Activated CD8-positive, alpha-beta T cell treated with anti-CD3 and anti-CD28 coated beads for 36 hours (primary cell): ENCODE data around the gene YLPM1. TPM values are rescaled to one million over a fixed set of nuclear protein-coding genes. Genes with fewer than 3 reads are reported as not detected.

ENCODE experiments used
- ATAC-seq: fragments of 200-7000 bp; cut with Tn5 transposase; one replicate; pipeline ENCODE4 v1.10.0; 2021; ENCODE audit warnings: mild to moderate bottlenecking, moderate library complexity
- CTCF ChIA-PET: fragments of 350-600 bp; sonication (Branson Sonifier 250); formaldehyde crosslinking; loops from one replicate; lab custom pipeline; 2021; ENCODE audit warnings: antibody characterized with exemption; lab: Charles Lee
- POLR2A ChIA-PET: fragments of 350-600 bp; sonication (Branson Sonifier 250); formaldehyde crosslinking; loops from one replicate; lab custom pipeline; 2021; ENCODE audit warnings: antibody characterized with exemption; lab: Charles Lee
- DNase-seq: peaks from one replicate; pipeline ENCODE4 v3.0.0-alpha.2; 2020
- H3K27ac Mint-ChIP-seq: one replicate; pipeline ENCODE4 v1.8.0; 2021; ENCODE audit warnings: mild to moderate bottlenecking, mixed read lengths
- H3K27me3 Mint-ChIP-seq: one replicate; pipeline ENCODE4 v1.8.0; 2021; ENCODE audit warnings: mixed read lengths
- H3K36me3 Mint-ChIP-seq: one replicate; pipeline ENCODE4 v1.8.0; 2021; ENCODE audit warnings: low read depth, mixed read lengths
- H3K4me1 Mint-ChIP-seq: one replicate; pipeline ENCODE4 v1.8.0; 2021; ENCODE audit warnings: low read depth, mixed read lengths
- H3K4me3 Mint-ChIP-seq: one replicate; pipeline ENCODE4 v1.8.0; 2021; ENCODE audit warnings: mild to moderate bottlenecking, moderate library complexity, mixed read lengths
- H3K9me3 Mint-ChIP-seq: one replicate; pipeline ENCODE4 v1.8.0; 2021; ENCODE audit warnings: mixed read lengths
- CTCF ChIP-seq: fragments of 200-600 bp; IDR thresholded peaks from one replicate; pipeline ENCODE4 v1.8.0; 2022; ENCODE audit warnings: antibody characterized with exemption, mild to moderate bottlenecking
- intact Hi-C: fragments of 100-400 bp; cut with micrococcal nuclease; formaldehyde crosslinking; loops from one replicate; pipeline ENCODE4 v1.10.0; 2022
- total RNA-seq, 2 experiments: library from RNA; stranded (reverse); gene quantifications; one replicate each; pipeline ENCODE4 v1.2.3, GENCODE V29; 2021

Gene YLPM1
- total RNA-seq, 2 experiments from 2014 or later, result 43.6 to 49.0 TPM

GRCh38 chr14:74875204-74875603 lies 112.1 kb downstream of the YLPM1 start:
- intact Hi-C loops, result no loop called here
- no peaks in the 10 kb centered on the region for H3K27me3 Mint-ChIP-seq
- TF ChIP-seq CTCF, result no peak
- no peaks in the 10 kb centered on the region for H3K9me3 Mint-ChIP-seq
- ATAC-seq (no peak), DNase-seq (no peak)
- H3K4me1 Mint-ChIP-seq, result peaks cover 26% of the 10 kb centered on the region
- ChIA-PET POLR2A (interaction anchor here (0.6 to 1.8 kb wide), 4 partner anchors 8 to 14 kb away, joined by 3 to 7 read pairs (median 4); no protein-coding TSS in a partner anchor), CTCF (interaction anchor here (1.6 to 16.8 kb wide), 3 partner anchors 8 to 31 kb away, joined by 8 to 334 read pairs (median 56); no protein-coding TSS in a partner anchor)
- no peaks in the 10 kb centered on the region for H3K36me3 Mint-ChIP-seq
- H3K4me3 Mint-ChIP-seq, result peak overlapping the region; percentile 46
- H3K27ac Mint-ChIP-seq, result peak overlapping the region; percentile 59

- intact Hi-C loops, result no loop called here
- peak; percentile 43 for DNase-seq
- ChIA-PET POLR2A (interaction anchor here (0.8 to 1.8 kb wide), 7 partner anchors 8 to 257 kb away, joined by 3 to 7 read pairs (median 4); no protein-coding TSS in a partner anchor), CTCF (interaction anchor here (0.9 to 16.8 kb wide), 5 partner anchors 9 to 70 kb away, joined by 3 to 334 read pairs (median 8); no protein-coding TSS in a partner anchor)
- Mint-ChIP-seq H3K36me3 (no peaks in the 10 kb centered on the region), H3K27ac (peak within 1 kb of the TSS; percentile 59), H3K27me3 (no peaks in the 10 kb centered on the region), H3K4me3 (peak within 1 kb of the TSS; percentile 46), H3K9me3 (no peaks in the 10 kb centered on the region), H3K4me1 (peaks cover 33% of the 10 kb centered on the region)
- peak; percentile 71 for ATAC-seq
- TF ChIP-seq CTCF, result no peak
These were observed 113.1 kb downstream of the YLPM1 start, which contains the start of gene PROX2 for GRCh38 chr14:74875941-74876913. Gene PROX2 (minus strand): TSS chr14:74876145. CDS start chr14:74863834, 12,311 bp downstream.

GRCh38 chr14:74879427-74880182 lies 116.5 kb downstream of the YLPM1 start:
- H3K27ac Mint-ChIP-seq, result peak overlapping the region; percentile 35
- H3K27me3 Mint-ChIP-seq, result no peaks in the 10 kb centered on the region
- ChIA-PET POLR2A (interaction anchor here (1.1 to 4.6 kb wide), 3 partner anchors 8 to 20 kb away, joined by 3 to 24 read pairs (median 23); no protein-coding TSS in a partner anchor), CTCF (interaction anchor here (1.0 to 16.8 kb wide), 6 partner anchors 9 to 66 kb away, joined by 3 to 334 read pairs (median 8); no protein-coding TSS in a partner anchor)
- DNase-seq (no peak), ATAC-seq (no peak)
- H3K4me1 Mint-ChIP-seq, result peaks cover 52% of the 10 kb centered on the region
- intact Hi-C loops, result no loop called here
- TF ChIP-seq CTCF, result no peak
- no peak overlapping the region for H3K4me3 Mint-ChIP-seq
- H3K9me3 Mint-ChIP-seq, result no peaks in the 10 kb centered on the region
- peaks cover 19% of the 10 kb centered on the region for H3K36me3 Mint-ChIP-seq

GRCh38 chr14:74881431-74882102 lies 118.5 kb downstream of the YLPM1 start, which contains the start of gene DLST:
Gene DLST (plus strand): TSS chr14:74881916. CDS start chr14:74881954, 38 bp downstream.
- H3K27ac Mint-ChIP-seq, result peak within 1 kb of the TSS; percentile 91
- CTCF ChIA-PET, result interaction anchor here (1.0 to 16.8 kb wide), 6 partner anchors 10 to 207 kb away, joined by 3 to 334 read pairs (median 4); partner anchors contain the start of gene YLPM1
- peak within 1 kb of the TSS; percentile 96 for H3K4me3 Mint-ChIP-seq
- intact Hi-C loops, result no loop called here
- H3K27me3 Mint-ChIP-seq, result no peaks in the 10 kb centered on the region
- DNase-seq (peak; percentile 88), ATAC-seq (peak; percentile 92)
- peaks cover 58% of the 10 kb centered on the region for H3K4me1 Mint-ChIP-seq
- H3K36me3 Mint-ChIP-seq, result peaks cover 28% of the 10 kb centered on the region
- no peaks in the 10 kb centered on the region for H3K9me3 Mint-ChIP-seq
- POLR2A ChIA-PET, result interaction anchor here (0.6 to 4.6 kb wide), 10 partner anchors 9 to 118 kb away, joined by 3 to 24 read pairs (median 8); no protein-coding TSS in a partner anchor
- TF ChIP-seq CTCF, result no peak
